LNCaP clone FGC (cell line): ENCODE data around the gene TBC1D14.

Experiments
- DNase-seq: peaks from one replicate; pipeline ENCODE4 v3.0.0-alpha.2; 2011; ENCODE audit warnings: low read depth
- H3K4me3 ChIP-seq: 2 replicates; pipeline ENCODE4 v1.5.1; 2011; ENCODE audit warnings: mild to moderate bottlenecking, low read depth, low read length, control low read depth
- CTCF ChIP-seq: IDR thresholded peaks from 2 replicates; pipeline ENCODE4 v1.5.1; 2012; ENCODE audit warnings: mild to moderate bottlenecking; ENCODE audit not compliant: control insufficient read depth, insufficient read depth; ENCODE audit errors: extremely low read depth

TBC1D14 gene

DNA sequence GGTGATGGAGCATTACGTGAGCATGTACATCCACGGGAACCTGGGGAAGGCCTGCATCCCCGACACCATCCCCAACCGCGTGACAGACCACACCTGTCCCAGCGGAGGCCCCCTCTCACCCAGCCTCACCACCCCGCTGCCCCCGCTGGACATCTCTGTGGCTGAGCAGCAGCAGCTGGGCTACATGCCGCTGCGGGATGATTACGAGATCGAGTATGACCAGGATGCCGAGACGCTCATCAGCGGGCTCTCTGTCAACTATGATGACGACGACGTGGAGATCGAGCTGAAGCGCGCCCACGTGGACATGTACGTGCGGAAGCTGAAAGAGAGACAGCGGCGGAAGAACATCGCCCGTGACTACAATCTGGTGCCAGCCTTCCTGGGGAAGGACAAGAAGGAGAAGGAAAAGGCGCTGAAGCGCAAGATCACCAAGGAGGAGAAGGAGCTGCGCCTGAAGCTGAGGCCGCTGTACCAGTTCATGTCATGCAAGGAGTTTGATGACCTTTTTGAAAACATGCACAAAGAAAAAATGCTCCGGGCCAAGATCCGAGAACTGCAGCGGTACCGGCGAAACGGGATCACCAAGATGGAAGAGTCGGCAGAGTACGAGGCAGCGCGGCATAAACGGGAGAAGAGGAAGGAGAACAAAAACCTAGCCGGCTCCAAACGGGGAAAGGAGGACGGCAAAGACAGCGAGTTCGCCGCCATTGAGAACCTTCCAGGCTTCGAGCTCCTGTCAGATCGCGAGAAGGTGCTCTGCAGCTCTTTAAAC is 144.7 kb downstream of the TBC1D14 start:
- no peak for DNase-seq
- no peak for TF ChIP-seq CTCF
- H3K4me3 ChIP-seq, result no peak overlapping the region

- no peak for TF ChIP-seq CTCF
- no peak overlapping the region for H3K4me3 ChIP-seq
- no peak for DNase-seq
Measured at GRCh38 chr4:7055111-7055989, 145.7 kb downstream of the TBC1D14 start.

- no peak overlapping the region for H3K4me3 ChIP-seq
- DNase-seq, result no peak
- no peak for TF ChIP-seq CTCF
Measured at GRCh38 chr4:7055990-7056325, 146.3 kb downstream of the TBC1D14 start.

- TF ChIP-seq CTCF, result no peak
- DNase-seq, result no peak
- H3K4me3 ChIP-seq, result no peak overlapping the region
Measured at GRCh38 chr4:7058792-7059191, 149.2 kb downstream of the TBC1D14 start.

DNA sequence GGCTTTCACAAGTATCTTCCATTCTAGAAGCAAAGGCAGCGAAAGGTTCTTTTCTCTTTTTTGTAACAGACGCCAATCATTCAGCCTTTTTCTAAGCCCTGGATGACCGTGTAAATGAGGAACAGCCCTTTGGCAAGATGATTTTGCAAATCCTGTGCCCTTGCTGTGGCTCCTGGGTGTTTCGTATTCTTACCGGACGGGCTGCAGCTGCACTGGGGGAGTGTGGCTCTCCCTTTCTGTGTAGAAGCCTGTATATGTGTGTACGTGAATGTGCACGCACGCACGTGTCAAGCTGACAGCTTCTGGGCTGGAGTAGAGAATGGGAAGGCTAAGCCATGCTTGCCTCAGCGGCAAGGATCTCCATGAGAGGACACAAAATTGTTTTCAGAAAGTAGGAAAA is 150.0 kb downstream of the TBC1D14 start:
- TF ChIP-seq CTCF, result no peak
- DNase-seq, result no peak
- H3K4me3 ChIP-seq, result no peak overlapping the region

DNA sequence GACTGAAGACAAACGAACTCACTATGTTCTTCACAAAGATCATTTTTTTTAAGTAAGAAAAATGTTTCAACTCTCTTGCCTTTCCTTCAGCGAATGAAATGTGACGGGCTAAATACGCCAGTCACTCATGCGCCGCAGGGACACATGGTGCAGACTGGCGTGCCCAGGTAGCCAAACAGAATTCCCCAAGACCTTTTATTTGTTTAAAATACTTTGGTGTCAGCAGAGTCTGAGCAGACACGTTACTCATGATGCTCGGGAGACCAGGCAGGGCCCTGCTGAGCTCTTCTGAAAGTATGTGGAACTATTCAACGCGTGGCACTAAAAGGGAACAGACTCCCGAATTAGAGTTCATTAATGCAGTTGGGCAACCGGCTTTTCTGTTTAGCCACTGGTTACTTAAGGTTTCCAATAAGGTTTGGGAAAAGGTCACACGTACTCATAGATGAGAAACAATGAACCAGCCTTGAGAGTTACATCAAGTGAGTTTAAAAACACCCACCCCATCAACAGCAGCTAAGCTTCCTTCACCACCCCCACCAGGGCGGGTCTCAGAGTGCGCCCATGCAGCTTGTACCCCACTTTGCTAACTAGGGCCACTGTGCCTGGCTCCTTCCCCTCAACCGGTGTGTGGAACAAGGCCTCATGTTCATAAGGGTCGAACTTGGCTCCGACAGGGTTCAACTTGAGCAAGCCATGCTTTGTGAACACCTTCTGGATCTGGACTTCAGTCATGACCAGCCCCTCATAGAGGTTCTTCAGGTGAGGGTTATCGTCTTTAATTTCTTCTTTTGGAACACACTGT is 150.9 kb downstream of the TBC1D14 start:
- no peak for TF ChIP-seq CTCF
- no peak overlapping the region for H3K4me3 ChIP-seq
- DNase-seq, result no peak
